GM12878 (cell line): ENCODE results near the gene CAPNS1. TPM values are rescaled to one million over a fixed set of nuclear protein-coding genes. Genes with fewer than 3 reads are reported as not detected.

Experiments
- ATAC-seq: fragments of 200-7000 bp; cut with Tn5 transposase; 3 replicates; pipeline ENCODE4 v1.9.1; 2020; ENCODE audit warnings: mild to moderate bottlenecking, moderate library complexity
- BruUV-seq: library from RNA; stranded (reverse); fragments of 400-500 nt; replicated peaks from 2 replicates; lab custom pipeline; 2021; lab: Mats Ljungman, UMichigan
- CTCF ChIA-PET: fragments of 300-600 bp; sonication (Branson Sonifier 250); formaldehyde crosslinking; extraction: SDS; loops from one replicate; lab custom pipeline; 2021; ENCODE audit warnings: inconsistent platforms; lab: Yijun Ruan, JAX
- POLR2A ChIA-PET: fragments of 350-600 bp; formaldehyde crosslinking; extraction: SDS; loops from one replicate; lab custom pipeline; 2021; ENCODE audit warnings: inconsistent platforms; lab: Charles Lee
- RAD21 ChIA-PET: fragments of 300-600 bp; sonication (Branson Sonifier 250); formaldehyde crosslinking; loops from one replicate; lab custom pipeline; 2023; ENCODE audit warnings: antibody characterized with exemption; ENCODE audit not compliant: unreplicated experiment; lab: Charles Lee
- SMC1A ChIA-PET: fragments of 300-600 bp; sonication (Branson Sonifier 250); formaldehyde crosslinking; loops from one replicate; lab custom pipeline; 2023; ENCODE audit not compliant: unreplicated experiment, uncharacterized antibody; lab: Charles Lee
- DNase-seq: peaks from one replicate; pipeline ENCODE4 v3.0.0-alpha.2; 2011; ENCODE audit warnings: low read depth, low spot score
- FAIRE-seq: peaks from 3 replicates; lab custom pipeline; 2011; peaks lifted over from hg19 to GRCh38; lab: Jason Lieb, UNC
- H2AFZ ChIP-seq: 2 replicates; pipeline ENCODE4 v1.6.0; 2011; ENCODE audit warnings: low read depth, low read length, control low read depth; ENCODE audit not compliant: control insufficient read depth
- H3K27ac ChIP-seq: 2 replicates; pipeline ENCODE4 v1.5.1; 2011; ENCODE audit warnings: control low read depth; ENCODE audit not compliant: control insufficient read depth, insufficient read depth
- H3K27me3 ChIP-seq, 2 experiments: replicated peaks in 1 of 2; 2 replicates each; pipeline versions ENCODE4 v1.6.0 to v1.6.1; 2011; ENCODE audit warnings: low read length in 1 of 2; ENCODE audit not compliant: control insufficient read depth in 2 of 2, insufficient read depth in 2 of 2
- H3K36me3 ChIP-seq, 2 experiments: 2 replicates each; pipeline ENCODE4 v1.5.1; 2011; ENCODE audit warnings: low read length in 1 of 2; ENCODE audit not compliant: control insufficient read depth in 2 of 2, insufficient read depth in 2 of 2
- H3K4me1 ChIP-seq: 2 replicates; pipeline ENCODE4 v1.6.1; 2011; ENCODE audit warnings: mild to moderate bottlenecking, low read length, moderate library complexity, mixed read lengths; ENCODE audit not compliant: control insufficient read depth, insufficient read depth
- H3K4me2 ChIP-seq: 2 replicates; pipeline ENCODE4 v1.6.0; 2011; ENCODE audit warnings: control low read depth; ENCODE audit not compliant: control insufficient read depth, insufficient read depth
- H3K4me3 ChIP-seq: fragments of 200-600 bp; sonication (generic); 2 replicates; pipeline ENCODE4 v1.5.1; 2016
- H3K79me2 ChIP-seq: 2 replicates; pipeline ENCODE4 v1.6.0; 2011; ENCODE audit warnings: low read length; ENCODE audit not compliant: control insufficient read depth, insufficient read depth
- H3K9ac ChIP-seq: 2 replicates; pipeline ENCODE4 v1.8.0; 2011; ENCODE audit warnings: low read length, control low read depth, mixed read lengths; ENCODE audit not compliant: control insufficient read depth, insufficient read depth
- H3K9me3 ChIP-seq: replicated peaks from 3 replicates; pipeline ENCODE4 v1.5.1; 2011; ENCODE audit warnings: mild to moderate bottlenecking, low read length; ENCODE audit not compliant: control insufficient read depth, insufficient read depth
- H4K20me1 ChIP-seq: 2 replicates; pipeline ENCODE4 v1.6.0; 2011; ENCODE audit not compliant: control insufficient read depth, insufficient read depth
- CBX5 ChIP-seq: sonication (generic); IDR thresholded peaks from 2 replicates; pipeline ENCODE4 v1.6.1; 2016; ENCODE audit warnings: low read depth, moderate library complexity, mild to moderate bottlenecking, inconsistent platforms
- CREB1 ChIP-seq: IDR thresholded peaks from 2 replicates; pipeline ENCODE4 v1.6.1; 2012; ENCODE audit warnings: low read depth, mild to moderate bottlenecking, inconsistent platforms
- EP300 ChIP-seq, 2 experiments: fragments of 150-350 bp in 1 of 2; IDR thresholded peaks; 2 replicates each; pipeline ENCODE4 v1.6.1; 2011 to 2012; ENCODE audit warnings: low read depth in 2 of 2, low read length in 2 of 2, borderline replicate concordance in 1 of 2, improper control_type of control experiment in 1 of 2, inconsistent platforms in 1 of 2; ENCODE audit not compliant: control insufficient read depth in 1 of 2
- ETV6 ChIP-seq, 2 experiments: fragments of 450-650 bp in 1 of 2; IDR thresholded peaks in 1 of 2; conservative IDR thresholded peaks in 1 of 2; 2 replicates each; pipeline ENCODE4 v1.6.1; 2014; ENCODE audit warnings: antibody characterized with exemption in 1 of 2, borderline replicate concordance in 1 of 2, low read depth in 1 of 2, mild to moderate bottlenecking in 1 of 2, moderate library complexity in 1 of 2
- RAD51 ChIP-seq: fragments of 450-650 bp; IDR thresholded peaks from 2 replicates; pipeline ENCODE4 v1.6.1; 2016; ENCODE audit warnings: moderate library complexity, mild to moderate bottlenecking, inconsistent platforms
- RB1 ChIP-seq: fragments of 450-650 bp; formaldehyde crosslinking; IDR thresholded peaks from 2 replicates; pipeline ENCODE4 v1.6.1; 2017; ENCODE audit warnings: mild to moderate bottlenecking, borderline replicate concordance
- SMAD5 ChIP-seq: IDR thresholded peaks from 2 replicates; pipeline ENCODE4 v1.6.1; 2016; ENCODE audit warnings: antibody characterized with exemption, low read depth
- WGBS: methylation state at CpG from one replicate; pipeline ENCODE4 v1.1.6; 2016; ENCODE audit warnings: low lambda C conversion rate; ENCODE audit not compliant: insufficient replicate concordance, insufficient coverage; ENCODE audit errors: missing lambda C conversion rate; 5-methylcytosine and 5-hydroxymethylcytosine counted together
- in situ Hi-C: fragments of 300-500 bp; cut with MboI; formaldehyde crosslinking; loops from 9 replicates; pipeline ENCODE4 v1.14.3; 2018; ENCODE audit warnings: mixed read lengths
- intact Hi-C: fragments of 100-400 bp; cut with micrococcal nuclease; formaldehyde crosslinking; loops from one replicate; pipeline ENCODE4 v1.14.2; 2022; ENCODE audit not compliant: unreplicated experiment
- polyA plus RNA-seq, 11 experiments: library from polyadenylated mRNA; depleted of rRNA in 4 of 11; unstranded in 6 of 11; stranded (reverse) in 5 of 11; fragments of >200 nt; fragmentation: Nextera tagmentation in 4 of 11; fragmentation: Illumina TruSeq in 1 of 11; extraction: Ambion mirVana in 4 of 11; extraction: Trizol in 1 of 11; gene quantifications; 1 replicate in 1 of 11; 2 replicates in 10 of 11; pipeline versions ENCODE4 v1.2.1 to v1.2.3, GENCODE V29; 2011 to 2016; ENCODE audit warnings: inconsistent platforms in 2 of 11, missing spikeins in 2 of 11, low read depth in 1 of 11
- total RNA-seq, 4 experiments: library from RNA; depleted of rRNA in 3 of 4; stranded (reverse); fragments of >200 nt in 3 of 4; fragmentation: Illumina TruSeq in 1 of 4; extraction: Trizol in 1 of 4; gene quantifications; 2 replicates each; pipeline versions ENCODE4 v1.2.1 to v1.2.3, GENCODE V29; 2013 to 2021
- TF ChIP-seq, protein P1 (sequence below): fragments of 450-650 bp; formaldehyde crosslinking; IDR thresholded peaks from 2 replicates; pipeline ENCODE4 v1.4.0; 2022; ENCODE audit warnings: mild to moderate bottlenecking, moderate library complexity
- TF ChIP-seq, protein P2 (sequence below): IDR thresholded peaks from 2 replicates; pipeline ENCODE4 v1.6.1; 2012; ENCODE audit warnings: improper control_type of control experiment, low read depth, low read length; ENCODE audit not compliant: insufficient replicate concordance

CAPNS1 gene
- total and polyA plus RNA-seq, 10 of the 15 experiments (the other 5 are each of a cell fraction or from before 2014, with no cell fraction given) = 96.9 to 562 (median 245) TPM

DNA sequence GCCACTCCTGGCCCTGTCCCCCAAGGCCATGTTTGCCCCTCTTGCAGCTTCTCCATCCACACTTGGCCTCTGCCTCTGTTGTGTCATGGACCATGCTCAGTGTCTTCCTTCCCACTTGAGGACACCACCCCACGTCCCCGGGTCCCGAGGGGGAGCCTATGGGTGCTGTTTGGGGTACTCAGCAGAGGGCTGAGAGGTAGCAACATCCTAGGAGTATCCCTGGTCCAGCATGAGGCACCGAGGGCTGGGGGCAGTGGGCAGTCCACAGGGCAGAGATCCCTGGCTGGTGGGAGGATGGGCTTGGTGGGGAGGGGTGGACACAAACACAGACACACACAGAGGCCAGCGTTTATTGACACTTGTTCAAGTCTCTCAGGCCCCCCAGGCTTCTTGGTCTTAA lies 10.7 kb downstream of the CAPNS1 start:
- TF ChIP-seq RB1 (no peak), SMAD5 (no peak), CREB1 (no peak), EP300 (IDR thresholded peaks at IDR 0.05; ENCODE audit: borderline replicate concordance in 1 of 2, control insufficient read depth in 1 of 2, low read depth in 2 of 2, low read length in 2 of 2) (no peak), ETV6 (conservative IDR thresholded peaks at IDR 0.05 in 1 of 2, IDR thresholded peaks at IDR 0.05 in 1 of 2; ENCODE audit: borderline replicate concordance in 1 of 2, low read depth in 1 of 2) (no peak), CBX5 (no peak), RAD51 (no peak)
- TF ChIP-seq, protein P1, sequence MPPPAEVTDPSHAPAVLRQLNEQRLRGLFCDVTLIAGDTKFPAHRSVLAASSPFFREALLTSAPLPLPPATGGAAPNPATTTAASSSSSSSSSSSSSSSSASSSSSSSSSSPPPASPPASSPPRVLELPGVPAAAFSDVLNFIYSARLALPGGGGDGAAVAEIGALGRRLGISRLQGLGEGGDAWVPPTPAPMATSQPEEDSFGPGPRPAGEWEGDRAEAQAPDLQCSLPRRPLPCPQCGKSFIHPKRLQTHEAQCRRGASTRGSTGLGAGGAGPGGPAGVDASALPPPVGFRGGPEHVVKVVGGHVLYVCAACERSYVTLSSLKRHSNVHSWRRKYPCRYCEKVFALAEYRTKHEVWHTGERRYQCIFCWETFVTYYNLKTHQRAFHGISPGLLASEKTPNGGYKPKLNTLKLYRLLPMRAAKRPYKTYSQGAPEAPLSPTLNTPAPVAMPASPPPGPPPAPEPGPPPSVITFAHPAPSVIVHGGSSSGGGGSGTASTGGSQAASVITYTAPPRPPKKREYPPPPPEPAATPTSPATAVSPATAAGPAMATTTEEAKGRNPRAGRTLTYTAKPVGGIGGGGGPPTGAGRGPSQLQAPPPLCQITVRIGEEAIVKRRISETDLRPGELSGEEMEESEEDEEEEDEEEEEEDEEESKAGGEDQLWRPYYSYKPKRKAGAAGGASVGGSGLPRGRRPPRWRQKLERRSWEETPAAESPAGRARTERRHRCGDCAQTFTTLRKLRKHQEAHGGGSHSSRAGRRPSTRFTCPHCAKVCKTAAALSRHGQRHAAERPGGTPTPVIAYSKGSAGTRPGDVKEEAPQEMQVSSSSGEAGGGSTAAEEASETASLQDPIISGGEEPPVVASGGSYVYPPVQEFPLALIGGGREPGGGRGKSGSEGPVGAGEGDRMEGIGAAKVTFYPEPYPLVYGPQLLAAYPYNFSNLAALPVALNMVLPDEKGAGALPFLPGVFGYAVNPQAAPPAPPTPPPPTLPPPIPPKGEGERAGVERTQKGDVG (CRISPR knock-in tag) = no peak
- TF ChIP-seq, protein P2, sequence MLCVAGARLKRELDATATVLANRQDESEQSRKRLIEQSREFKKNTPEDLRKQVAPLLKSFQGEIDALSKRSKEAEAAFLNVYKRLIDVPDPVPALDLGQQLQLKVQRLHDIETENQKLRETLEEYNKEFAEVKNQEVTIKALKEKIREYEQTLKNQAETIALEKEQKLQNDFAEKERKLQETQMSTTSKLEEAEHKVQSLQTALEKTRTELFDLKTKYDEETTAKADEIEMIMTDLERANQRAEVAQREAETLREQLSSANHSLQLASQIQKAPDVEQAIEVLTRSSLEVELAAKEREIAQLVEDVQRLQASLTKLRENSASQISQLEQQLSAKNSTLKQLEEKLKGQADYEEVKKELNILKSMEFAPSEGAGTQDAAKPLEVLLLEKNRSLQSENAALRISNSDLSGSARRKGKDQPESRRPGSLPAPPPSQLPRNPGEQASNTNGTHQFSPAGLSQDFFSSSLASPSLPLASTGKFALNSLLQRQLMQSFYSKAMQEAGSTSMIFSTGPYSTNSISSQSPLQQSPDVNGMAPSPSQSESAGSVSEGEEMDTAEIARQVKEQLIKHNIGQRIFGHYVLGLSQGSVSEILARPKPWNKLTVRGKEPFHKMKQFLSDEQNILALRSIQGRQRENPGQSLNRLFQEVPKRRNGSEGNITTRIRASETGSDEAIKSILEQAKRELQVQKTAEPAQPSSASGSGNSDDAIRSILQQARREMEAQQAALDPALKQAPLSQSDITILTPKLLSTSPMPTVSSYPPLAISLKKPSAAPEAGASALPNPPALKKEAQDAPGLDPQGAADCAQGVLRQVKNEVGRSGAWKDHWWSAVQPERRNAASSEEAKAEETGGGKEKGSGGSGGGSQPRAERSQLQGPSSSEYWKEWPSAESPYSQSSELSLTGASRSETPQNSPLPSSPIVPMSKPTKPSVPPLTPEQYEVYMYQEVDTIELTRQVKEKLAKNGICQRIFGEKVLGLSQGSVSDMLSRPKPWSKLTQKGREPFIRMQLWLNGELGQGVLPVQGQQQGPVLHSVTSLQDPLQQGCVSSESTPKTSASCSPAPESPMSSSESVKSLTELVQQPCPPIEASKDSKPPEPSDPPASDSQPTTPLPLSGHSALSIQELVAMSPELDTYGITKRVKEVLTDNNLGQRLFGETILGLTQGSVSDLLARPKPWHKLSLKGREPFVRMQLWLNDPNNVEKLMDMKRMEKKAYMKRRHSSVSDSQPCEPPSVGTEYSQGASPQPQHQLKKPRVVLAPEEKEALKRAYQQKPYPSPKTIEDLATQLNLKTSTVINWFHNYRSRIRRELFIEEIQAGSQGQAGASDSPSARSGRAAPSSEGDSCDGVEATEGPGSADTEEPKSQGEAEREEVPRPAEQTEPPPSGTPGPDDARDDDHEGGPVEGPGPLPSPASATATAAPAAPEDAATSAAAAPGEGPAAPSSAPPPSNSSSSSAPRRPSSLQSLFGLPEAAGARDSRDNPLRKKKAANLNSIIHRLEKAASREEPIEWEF = no peak
- H3K36me3 ChIP-seq = peaks cover 9 to 19% of the 10 kb centered on the region in 2 experiments
- FAIRE-seq = no peak
- in situ Hi-C loops = no loop called here
- H3K9me3 ChIP-seq = no peaks in the 10 kb centered on the region
- RAD21 ChIA-PET = interaction anchor here (0.7 kb wide), 1 partner anchor 23 kb away, joined by 3 read pairs; no protein-coding TSS in a partner anchor
- H2AFZ ChIP-seq = no peak overlapping the region
- H3K9ac ChIP-seq = no peak overlapping the region
- no peaks in the 10 kb centered on the region for H3K4me1 ChIP-seq
- no peak overlapping the region for H3K4me2 ChIP-seq
- intact Hi-C loops = no loop called here
- no peak overlapping the region for H3K4me3 ChIP-seq
- POLR2A ChIA-PET = no interaction called here
- no peak overlapping the region for H3K27ac ChIP-seq
- H3K27me3 ChIP-seq = no peaks in the 10 kb centered on the region
- H4K20me1 ChIP-seq = no peaks in the 10 kb centered on the region
- no TSS peak for BruUV-seq
- CTCF ChIA-PET = no interaction called here
- WGBS = 98% methylated on average over 5 of the region's 5 CpGs
- SMC1A ChIA-PET = no interaction called here
- no peaks in the 10 kb centered on the region for H3K79me2 ChIP-seq
- DNase-seq = no peak
- no peak for ATAC-seq
